ENCODE measurements around the gene F2.

DNA sequence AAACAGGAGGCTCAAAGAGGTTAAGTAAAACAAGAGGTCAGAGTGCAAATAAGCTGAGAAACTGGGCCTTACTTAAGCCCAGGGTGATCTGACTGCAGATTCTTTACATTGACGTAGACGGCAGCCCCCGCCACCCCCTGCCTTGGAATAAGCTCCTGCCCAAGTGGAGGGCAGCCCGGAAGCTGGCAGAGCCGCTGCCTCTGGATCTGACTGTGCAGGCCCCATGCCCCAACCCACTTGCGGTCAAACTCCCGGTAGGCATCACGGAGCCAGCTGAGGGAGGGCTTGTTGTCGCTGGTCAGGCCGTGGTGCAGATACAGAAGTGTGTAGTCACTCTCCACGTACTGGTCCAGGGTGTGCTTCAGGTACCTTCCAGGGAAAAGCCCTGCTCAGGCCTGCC is 37.2 kb upstream of the F2 start:
- TF ChIP-seq, protein P1, sequence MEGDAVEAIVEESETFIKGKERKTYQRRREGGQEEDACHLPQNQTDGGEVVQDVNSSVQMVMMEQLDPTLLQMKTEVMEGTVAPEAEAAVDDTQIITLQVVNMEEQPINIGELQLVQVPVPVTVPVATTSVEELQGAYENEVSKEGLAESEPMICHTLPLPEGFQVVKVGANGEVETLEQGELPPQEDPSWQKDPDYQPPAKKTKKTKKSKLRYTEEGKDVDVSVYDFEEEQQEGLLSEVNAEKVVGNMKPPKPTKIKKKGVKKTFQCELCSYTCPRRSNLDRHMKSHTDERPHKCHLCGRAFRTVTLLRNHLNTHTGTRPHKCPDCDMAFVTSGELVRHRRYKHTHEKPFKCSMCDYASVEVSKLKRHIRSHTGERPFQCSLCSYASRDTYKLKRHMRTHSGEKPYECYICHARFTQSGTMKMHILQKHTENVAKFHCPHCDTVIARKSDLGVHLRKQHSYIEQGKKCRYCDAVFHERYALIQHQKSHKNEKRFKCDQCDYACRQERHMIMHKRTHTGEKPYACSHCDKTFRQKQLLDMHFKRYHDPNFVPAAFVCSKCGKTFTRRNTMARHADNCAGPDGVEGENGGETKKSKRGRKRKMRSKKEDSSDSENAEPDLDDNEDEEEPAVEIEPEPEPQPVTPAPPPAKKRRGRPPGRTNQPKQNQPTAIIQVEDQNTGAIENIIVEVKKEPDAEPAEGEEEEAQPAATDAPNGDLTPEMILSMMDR (conservative IDR thresholded peaks at IDR 0.05; ENCODE audit: low read length): no peak
- TF ChIP-seq EZH2phosphoT487 (IDR thresholded peaks at IDR 0.05; ENCODE audit: borderline replicate concordance): no peak

Data from Loucy (cell line).